ENCODE results near the gene SPATS2L.

The SPATS2L gene

DNA sequence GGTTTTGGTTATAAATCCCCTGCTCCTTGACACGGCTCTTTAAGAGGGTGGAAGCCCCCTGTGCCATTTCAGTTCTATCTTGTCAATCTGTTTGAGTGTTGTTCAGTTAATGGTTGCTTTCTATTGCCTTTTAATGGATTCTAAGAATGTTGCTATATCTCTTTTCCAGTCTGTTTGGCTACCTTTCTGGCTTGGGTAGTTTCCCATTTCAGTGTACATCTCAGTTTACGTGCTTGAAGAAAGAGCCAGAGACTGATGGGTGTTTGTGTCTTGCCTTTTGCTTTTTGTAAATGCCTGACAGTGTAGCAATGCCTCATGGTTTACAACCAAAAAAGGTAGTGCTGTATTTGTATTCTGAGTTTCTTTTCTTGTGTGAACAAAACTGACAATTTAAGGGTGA lies 45.3 kb downstream of the SPATS2L start:
- TF ChIP-seq TEAD4 (IDR thresholded peaks at IDR 0.05), result no peak
- TF ChIP-seq, protein P1, sequence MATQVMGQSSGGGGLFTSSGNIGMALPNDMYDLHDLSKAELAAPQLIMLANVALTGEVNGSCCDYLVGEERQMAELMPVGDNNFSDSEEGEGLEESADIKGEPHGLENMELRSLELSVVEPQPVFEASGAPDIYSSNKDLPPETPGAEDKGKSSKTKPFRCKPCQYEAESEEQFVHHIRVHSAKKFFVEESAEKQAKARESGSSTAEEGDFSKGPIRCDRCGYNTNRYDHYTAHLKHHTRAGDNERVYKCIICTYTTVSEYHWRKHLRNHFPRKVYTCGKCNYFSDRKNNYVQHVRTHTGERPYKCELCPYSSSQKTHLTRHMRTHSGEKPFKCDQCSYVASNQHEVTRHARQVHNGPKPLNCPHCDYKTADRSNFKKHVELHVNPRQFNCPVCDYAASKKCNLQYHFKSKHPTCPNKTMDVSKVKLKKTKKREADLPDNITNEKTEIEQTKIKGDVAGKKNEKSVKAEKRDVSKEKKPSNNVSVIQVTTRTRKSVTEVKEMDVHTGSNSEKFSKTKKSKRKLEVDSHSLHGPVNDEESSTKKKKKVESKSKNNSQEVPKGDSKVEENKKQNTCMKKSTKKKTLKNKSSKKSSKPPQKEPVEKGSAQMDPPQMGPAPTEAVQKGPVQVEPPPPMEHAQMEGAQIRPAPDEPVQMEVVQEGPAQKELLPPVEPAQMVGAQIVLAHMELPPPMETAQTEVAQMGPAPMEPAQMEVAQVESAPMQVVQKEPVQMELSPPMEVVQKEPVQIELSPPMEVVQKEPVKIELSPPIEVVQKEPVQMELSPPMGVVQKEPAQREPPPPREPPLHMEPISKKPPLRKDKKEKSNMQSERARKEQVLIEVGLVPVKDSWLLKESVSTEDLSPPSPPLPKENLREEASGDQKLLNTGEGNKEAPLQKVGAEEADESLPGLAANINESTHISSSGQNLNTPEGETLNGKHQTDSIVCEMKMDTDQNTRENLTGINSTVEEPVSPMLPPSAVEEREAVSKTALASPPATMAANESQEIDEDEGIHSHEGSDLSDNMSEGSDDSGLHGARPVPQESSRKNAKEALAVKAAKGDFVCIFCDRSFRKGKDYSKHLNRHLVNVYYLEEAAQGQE (IDR thresholded peaks at IDR 0.05; ENCODE audit: low read depth), result no peak
- TF ChIP-seq, protein P2, sequence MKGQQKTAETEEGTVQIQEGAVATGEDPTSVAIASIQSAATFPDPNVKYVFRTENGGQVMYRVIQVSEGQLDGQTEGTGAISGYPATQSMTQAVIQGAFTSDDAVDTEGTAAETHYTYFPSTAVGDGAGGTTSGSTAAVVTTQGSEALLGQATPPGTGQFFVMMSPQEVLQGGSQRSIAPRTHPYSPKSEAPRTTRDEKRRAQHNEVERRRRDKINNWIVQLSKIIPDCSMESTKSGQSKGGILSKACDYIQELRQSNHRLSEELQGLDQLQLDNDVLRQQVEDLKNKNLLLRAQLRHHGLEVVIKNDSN (IDR thresholded peaks at IDR 0.05), result no peak
- no peak for TF ChIP-seq CEBPB (IDR thresholded peaks at IDR 0.05)
- TF ChIP-seq RAD21 (IDR thresholded peaks at IDR 0.05; ENCODE audit: low read depth), result no peak
- TF ChIP-seq, protein P3, sequence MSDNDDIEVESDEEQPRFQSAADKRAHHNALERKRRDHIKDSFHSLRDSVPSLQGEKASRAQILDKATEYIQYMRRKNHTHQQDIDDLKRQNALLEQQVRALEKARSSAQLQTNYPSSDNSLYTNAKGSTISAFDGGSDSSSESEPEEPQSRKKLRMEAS (IDR thresholded peaks at IDR 0.05), result no peak
- no peak for TF ChIP-seq EP300 (IDR thresholded peaks at IDR 0.05; ENCODE audit: borderline replicate concordance)
- no peak for TF ChIP-seq CREB1 (IDR thresholded peaks at IDR 0.05; ENCODE audit: low read depth)
- TF ChIP-seq YY1 (IDR thresholded peaks at IDR 0.05; ENCODE audit: low read depth), result no peak
- no peak for TF ChIP-seq ZBTB7A (IDR thresholded peaks at IDR 0.05; ENCODE audit: low read depth)
- no peak for TF ChIP-seq EGR1 (IDR thresholded peaks at IDR 0.05)
- TF ChIP-seq FOXM1 (IDR thresholded peaks at IDR 0.05; ENCODE audit: borderline replicate concordance, low read depth), result no peak
- no peak for TF ChIP-seq TAF1 (IDR thresholded peaks at IDR 0.05; ENCODE audit: low read depth)
- no peak for TF ChIP-seq NFIC (IDR thresholded peaks at IDR 0.05)
- no peak for TF ChIP-seq TCF12 (IDR thresholded peaks at IDR 0.05; ENCODE audit: low read depth)

DNA sequence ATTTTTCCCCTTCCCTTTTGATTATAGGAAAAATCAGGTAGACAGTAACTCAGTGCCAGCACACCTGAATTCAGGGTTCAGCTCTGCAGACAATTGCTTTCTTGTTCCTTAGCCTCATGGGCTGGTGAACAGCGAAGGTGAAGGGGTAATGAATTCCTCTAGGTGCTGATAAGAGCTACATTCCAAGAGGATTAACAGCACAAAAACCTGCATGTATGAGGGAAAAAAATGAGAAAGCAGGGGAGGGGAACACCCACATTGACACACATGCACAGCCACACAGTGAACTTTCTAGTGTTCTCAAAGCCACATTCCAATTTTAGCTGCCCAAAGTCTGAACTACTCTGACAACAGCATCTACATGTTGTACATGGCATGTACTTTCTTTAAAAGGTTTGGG lies 46.1 kb downstream of the SPATS2L start:
- TF ChIP-seq FOXM1 (IDR thresholded peaks at IDR 0.05; ENCODE audit: borderline replicate concordance, low read depth) (no peak), TEAD4 (IDR thresholded peaks at IDR 0.05) (peak; percentile 59), NFIC (IDR thresholded peaks at IDR 0.05) (no peak), RAD21 (IDR thresholded peaks at IDR 0.05; ENCODE audit: low read depth) (0 out of 2 replicates have a peak, but pooled peaks have one; percentile 1), TAF1 (IDR thresholded peaks at IDR 0.05; ENCODE audit: low read depth) (no peak), TCF12 (IDR thresholded peaks at IDR 0.05; ENCODE audit: low read depth) (no peak), ZBTB7A (IDR thresholded peaks at IDR 0.05; ENCODE audit: low read depth) (no peak), CEBPB (IDR thresholded peaks at IDR 0.05) (no peak), YY1 (IDR thresholded peaks at IDR 0.05; ENCODE audit: low read depth) (no peak), EGR1 (IDR thresholded peaks at IDR 0.05) (no peak), CREB1 (IDR thresholded peaks at IDR 0.05; ENCODE audit: low read depth) (no peak), EP300 (IDR thresholded peaks at IDR 0.05; ENCODE audit: borderline replicate concordance) (no peak)
- TF ChIP-seq, protein P1 (IDR thresholded peaks at IDR 0.05; ENCODE audit: low read depth), result no peak
- TF ChIP-seq, protein P3 (IDR thresholded peaks at IDR 0.05), result no peak
- TF ChIP-seq, protein P2 (IDR thresholded peaks at IDR 0.05), result no peak

DNA sequence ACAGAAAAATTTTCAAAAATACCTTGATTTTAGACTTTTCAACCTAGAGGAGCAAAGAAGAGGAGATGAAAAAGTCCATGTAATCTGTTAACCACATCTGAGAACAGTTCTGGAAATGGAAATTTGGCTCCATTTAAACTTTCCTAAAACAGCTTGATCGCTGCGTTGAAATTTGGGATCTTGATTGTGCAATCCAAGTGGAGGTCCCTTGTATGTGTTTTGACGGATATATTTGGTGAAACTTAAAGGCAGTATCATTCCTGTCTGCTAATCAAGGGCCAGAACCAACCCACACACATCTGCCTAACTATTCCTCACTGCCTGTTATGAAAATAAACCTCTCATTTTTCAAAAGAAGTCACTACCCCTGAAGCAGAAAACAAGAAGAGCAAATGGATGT lies 46.6 kb downstream of the SPATS2L start:
- TF ChIP-seq CEBPB (IDR thresholded peaks at IDR 0.05), result peak; percentile 65
- TF ChIP-seq TCF12 (IDR thresholded peaks at IDR 0.05; ENCODE audit: low read depth), result no peak

DNA sequence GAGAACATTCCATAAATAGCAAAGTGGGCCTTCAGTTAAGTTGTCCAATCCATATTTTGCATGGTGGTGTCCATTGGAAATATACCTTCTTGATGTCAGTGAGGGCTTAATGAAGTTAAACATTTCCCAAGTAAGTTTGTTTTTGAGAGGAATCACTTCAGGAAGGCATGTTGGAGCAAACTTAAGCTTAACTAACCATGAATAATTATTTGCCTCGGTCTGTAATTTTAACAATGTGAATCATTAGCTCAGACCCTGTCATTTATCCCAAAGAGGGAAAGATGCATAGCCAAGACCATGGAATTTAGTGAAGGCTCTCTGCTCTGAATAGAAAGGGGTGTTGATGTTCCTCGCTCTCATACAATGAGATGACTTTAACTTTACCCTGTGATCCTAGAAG lies 47.4 kb downstream of the SPATS2L start:
- no peak for TF ChIP-seq TAF1 (IDR thresholded peaks at IDR 0.05; ENCODE audit: low read depth)

DNA sequence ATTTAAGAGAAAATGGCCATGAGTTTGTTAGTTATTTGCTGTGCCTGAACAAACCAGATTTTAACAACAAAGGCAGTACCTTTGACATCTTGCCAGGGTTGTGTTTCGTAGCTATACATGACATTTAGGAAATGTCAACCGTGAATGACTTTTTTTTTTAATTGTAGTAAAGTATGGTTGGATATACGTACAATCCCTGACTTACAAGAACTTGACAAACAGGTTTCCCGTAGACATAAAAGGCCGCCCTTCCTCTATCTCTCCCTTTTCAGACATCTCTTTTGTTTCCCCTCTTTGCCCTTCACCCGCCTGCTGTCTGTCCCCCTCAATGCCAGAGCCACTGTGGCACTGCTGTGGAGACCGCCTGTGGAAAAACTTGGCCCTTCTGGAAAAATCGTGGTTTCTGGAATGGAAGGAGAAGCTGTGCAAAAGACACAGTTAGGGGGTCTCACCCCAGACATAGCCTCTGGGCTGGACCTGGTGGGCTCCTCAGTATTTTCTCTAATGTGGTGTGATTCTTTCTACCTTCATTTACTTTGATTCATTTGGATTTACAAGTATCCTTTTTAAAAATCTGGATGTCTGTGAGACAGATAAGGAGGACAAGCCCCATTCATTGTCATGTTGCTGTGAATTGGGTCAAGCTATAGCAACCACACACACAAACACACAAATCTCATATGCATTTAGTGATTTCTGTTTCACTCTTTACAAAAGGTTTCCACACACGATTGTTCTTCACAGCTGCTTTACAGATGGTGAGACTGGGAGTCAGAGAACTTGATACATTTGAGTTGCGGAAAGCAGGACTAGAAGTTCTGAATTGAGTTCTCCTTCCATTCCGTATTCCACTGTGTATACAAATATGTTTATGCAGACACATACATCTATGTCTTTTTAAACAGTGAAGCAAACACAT lies 48.6 kb downstream of the SPATS2L start:
- TF ChIP-seq CREB1 (IDR thresholded peaks at IDR 0.05; ENCODE audit: low read depth), result no peak
- TF ChIP-seq EGR1 (IDR thresholded peaks at IDR 0.05), result no peak
- TF ChIP-seq, protein P3 (IDR thresholded peaks at IDR 0.05), result no peak
- TF ChIP-seq NFIC (IDR thresholded peaks at IDR 0.05), result no peak
- no peak for TF ChIP-seq TCF12 (IDR thresholded peaks at IDR 0.05; ENCODE audit: low read depth)
- no peak for TF ChIP-seq YY1 (IDR thresholded peaks at IDR 0.05; ENCODE audit: low read depth)
- no peak; the same call in 1 of the 2 replicates for TF ChIP-seq EP300 (IDR thresholded peaks at IDR 0.05; ENCODE audit: borderline replicate concordance)
- no peak for TF ChIP-seq FOXM1 (IDR thresholded peaks at IDR 0.05; ENCODE audit: borderline replicate concordance, low read depth)
- TF ChIP-seq TAF1 (IDR thresholded peaks at IDR 0.05; ENCODE audit: low read depth), result no peak
- TF ChIP-seq CEBPB (IDR thresholded peaks at IDR 0.05), result no peak
- no peak for TF ChIP-seq ZBTB7A (IDR thresholded peaks at IDR 0.05; ENCODE audit: low read depth)
- no peak for TF ChIP-seq TEAD4 (IDR thresholded peaks at IDR 0.05)
- TF ChIP-seq, protein P2 (IDR thresholded peaks at IDR 0.05), result no peak
- TF ChIP-seq RAD21 (IDR thresholded peaks at IDR 0.05; ENCODE audit: low read depth), result no peak
- TF ChIP-seq, protein P1 (IDR thresholded peaks at IDR 0.05; ENCODE audit: low read depth), result no peak

Data from Ishikawa (cell line).